HEK293T (cell line): ENCODE measurements around the gene PTH2.
A peak's percentile ranks its signal among the peaks of the same experiment; 100 is the strongest.

ENCODE experiments used
- CTCF ChIA-PET: fragments of 350-600 bp; formaldehyde crosslinking; extraction: SDS; loops from one replicate; lab custom pipeline; 2021; ENCODE audit warnings: antibody characterized with exemption, inconsistent platforms; lab: Yijun Ruan, JAX
- POLR2A ChIA-PET: fragments of 350-600 bp; formaldehyde crosslinking; extraction: SDS; loops from one replicate; lab custom pipeline; 2020; ENCODE audit warnings: antibody characterized with exemption, inconsistent platforms; lab: Yijun Ruan, JAX
- DNase-seq: peaks from one replicate; pipeline ENCODE4 v3.0.0; 2012; ENCODE audit warnings: mixed read lengths; ENCODE audit errors: extremely low spot score
- ARNT ChIP-seq: fragments of 450-650 bp; IDR thresholded peaks from 2 replicates; pipeline ENCODE4 v1.6.1; 2017; ENCODE audit warnings: mild to moderate bottlenecking
- BHLHE40 ChIP-seq: fragments of 450-650 bp; IDR thresholded peaks from 2 replicates; pipeline ENCODE4 v1.6.1; 2016; ENCODE audit warnings: mild to moderate bottlenecking, moderate library complexity, borderline replicate concordance
- CTBP1 ChIP-seq: fragments of 450-650 bp; IDR thresholded peaks from 2 replicates; pipeline ENCODE4 v1.6.1; 2016; ENCODE audit warnings: borderline replicate concordance
- ELF4 ChIP-seq: fragments of 450-650 bp; IDR thresholded peaks from 2 replicates; pipeline ENCODE4 v1.6.1; 2017; ENCODE audit warnings: antibody characterized with exemption
- FOXA1 ChIP-seq: fragments of 450-650 bp; IDR thresholded peaks from 2 replicates; pipeline ENCODE4 v1.6.1; 2016; ENCODE audit warnings: mild to moderate bottlenecking
- FOXK2 ChIP-seq: fragments of 450-650 bp; IDR thresholded peaks from 2 replicates; pipeline ENCODE4 v1.6.1; 2016; ENCODE audit warnings: mild to moderate bottlenecking
- FOXM1 ChIP-seq: fragments of 450-650 bp; IDR thresholded peaks from 2 replicates; pipeline ENCODE4 v1.6.1; 2017; ENCODE audit warnings: mild to moderate bottlenecking, borderline replicate concordance
- HDGF ChIP-seq: fragments of 450-650 bp; IDR thresholded peaks from 2 replicates; pipeline ENCODE4 v1.6.1; 2017; ENCODE audit warnings: antibody characterized with exemption, borderline replicate concordance
- L3MBTL2 ChIP-seq: fragments of 450-650 bp; conservative IDR thresholded peaks from 2 replicates; pipeline ENCODE4 v1.6.1; 2016; ENCODE audit warnings: mild to moderate bottlenecking
- LEF1 ChIP-seq: fragments of 450-650 bp; IDR thresholded peaks from 2 replicates; pipeline ENCODE4 v1.6.1; 2017; ENCODE audit warnings: mild to moderate bottlenecking, borderline replicate concordance
- NFRKB ChIP-seq: fragments of 450-650 bp; IDR thresholded peaks from 2 replicates; pipeline ENCODE4 v1.6.1; 2016; ENCODE audit warnings: mild to moderate bottlenecking, moderate library complexity
- PKNOX1 ChIP-seq: fragments of 450-650 bp; IDR thresholded peaks from 2 replicates; pipeline ENCODE4 v1.6.1; 2016
- SP1 ChIP-seq: fragments of 450-650 bp; IDR thresholded peaks from 2 replicates; pipeline ENCODE4 v1.6.1; 2017
- SUZ12 ChIP-seq: fragments of 450-650 bp; IDR thresholded peaks from 2 replicates; pipeline ENCODE4 v1.6.1; 2016; ENCODE audit warnings: mild to moderate bottlenecking
- TARDBP ChIP-seq: fragments of 450-650 bp; IDR thresholded peaks from 2 replicates; pipeline ENCODE4 v1.6.1; 2016
- ZNF384 ChIP-seq: fragments of 450-650 bp; IDR thresholded peaks from 2 replicates; pipeline ENCODE4 v1.6.1; 2016

The PTH2 gene

GRCh38 chr19:49422407-49423070 is 702 bp downstream of the PTH2 start:
- POLR2A ChIA-PET = interaction anchor here (1.2 to 1.8 kb wide), 2 partner anchors 11 to 31 kb away, joined by 5 to 6 read pairs; partner anchors contain the start of gene ALDH16A1
- CTCF ChIA-PET = interaction anchor here (0.6 to 0.8 kb wide), 3 partner anchors 9 to 31 kb away, joined by 3 to 4 read pairs (median 3); no protein-coding TSS in a partner anchor
- DNase-seq = peak; percentile 73
- TF ChIP-seq ARNT = no peak
- TF ChIP-seq L3MBTL2 = peak; percentile 77

GRCh38 chr19:49421878-49422202 is 1.4 kb downstream of the PTH2 start:
- CTCF ChIA-PET = interaction anchor here (0.6 to 0.8 kb wide), 3 partner anchors 10 to 30 kb away, joined by 3 to 4 read pairs (median 3); no protein-coding TSS in a partner anchor
- no peak for DNase-seq
- POLR2A ChIA-PET = interaction anchor here (1.2 to 1.8 kb wide), 2 partner anchors 10 to 31 kb away, joined by 5 to 6 read pairs; partner anchors contain the start of gene ALDH16A1
- TF ChIP-seq ARNT (no peak), SP1 (no peak), SUZ12 (no peak), TARDBP (no peak), NFRKB (no peak), BHLHE40 (no peak), FOXA1 (no peak), ELF4 (no peak), CTBP1 (no peak), FOXM1 (no peak), HDGF (no peak), FOXK2 (no peak), PKNOX1 (no peak), ZNF384 (no peak), L3MBTL2 (no peak), LEF1 (no peak)

- CTCF ChIA-PET = interaction anchor here (0.8 kb wide), 1 partner anchor 14 kb away, joined by 4 read pairs; no protein-coding TSS in a partner anchor
- TF ChIP-seq FOXA1 (no peak), TARDBP (no peak), LEF1 (no peak), SUZ12 (no peak), BHLHE40 (no peak), FOXM1 (no peak), NFRKB (no peak), CTBP1 (peak; percentile 84; the same call in 1 of the 2 replicates), SP1 (no peak), FOXK2 (no peak), L3MBTL2 (peak; percentile 64), ARNT (no peak), ELF4 (no peak), PKNOX1 (no peak), ZNF384 (no peak), HDGF (no peak)
Measured at GRCh38 chr19:49421039-49421877, 2.0 kb downstream of the PTH2 start.

GRCh38 chr19:49420227-49420626 is 3.0 kb downstream of the PTH2 start:
- DNase-seq = no peak
- CTCF ChIA-PET = interaction anchor here (0.8 kb wide), 1 partner anchor 28 kb away, joined by 4 read pairs; no protein-coding TSS in a partner anchor
- POLR2A ChIA-PET = no interaction called here
- TF ChIP-seq ZNF384 = no peak
- TF ChIP-seq LEF1 = no peak
- TF ChIP-seq FOXA1 = no peak
- TF ChIP-seq TARDBP = no peak

More at GRCh38 chr19:49421039-49421877, 2.0 kb downstream of the PTH2 start:
- peak; percentile 81 for DNase-seq
- POLR2A ChIA-PET = interaction anchor here (1.2 to 1.8 kb wide), 2 partner anchors 10 to 32 kb away, joined by 5 to 6 read pairs; partner anchors contain the start of gene ALDH16A1

- ChIA-PET POLR2A (no interaction called here), CTCF (interaction anchor here (0.8 kb wide), 2 partner anchors 10 to 27 kb away, joined by 3 to 4 read pairs; no protein-coding TSS in a partner anchor)
- no peak for DNase-seq
- TF ChIP-seq HDGF (no peak), ELF4 (no peak), FOXM1 (no peak), ZNF384 (no peak), CTBP1 (no peak), FOXK2 (no peak), TARDBP (no peak), ARNT (no peak), BHLHE40 (no peak)
Measured at GRCh38 chr19:49419173-49419572, 4.1 kb downstream of the PTH2 start.

- POLR2A ChIA-PET = no interaction called here
Measured at GRCh38 chr19:49418511-49418910, 4.7 kb downstream of the PTH2 start.

More at GRCh38 chr19:49418511-49418910, 4.7 kb downstream of the PTH2 start:
- TF ChIP-seq L3MBTL2 (no peak), SUZ12 (no peak)
- CTCF ChIA-PET = interaction anchor here (0.8 kb wide), 1 partner anchor 9 kb away, joined by 3 read pairs; no protein-coding TSS in a partner anchor
- no peak for DNase-seq
